IMR-90 (cell line): ENCODE results near the gene STX17. TPM values are rescaled to one million over a fixed set of nuclear protein-coding genes. Genes with fewer than 3 reads are reported as not detected.

ENCODE experiments used
- ATAC-seq: fragments of 200-7000 bp; cut with Tn5 transposase; 2 replicates; pipeline ENCODE4 v1.9.1; 2020; ENCODE audit warnings: low read depth, mild to moderate bottlenecking, moderate library complexity
- BruUV-seq: library from RNA; stranded (reverse); fragments of 400-500 nt; replicated peaks from 2 replicates; lab custom pipeline; 2021; lab: Mats Ljungman, UMichigan
- CTCF ChIA-PET: fragments of 300-600 bp; formaldehyde crosslinking; extraction: SDS; loops from one replicate; lab custom pipeline; 2021; ENCODE audit warnings: antibody characterized with exemption; lab: Yijun Ruan, JAX
- POLR2A ChIA-PET: fragments of 300-600 bp; sonication (Branson Sonifier 250); formaldehyde crosslinking; loops from one replicate; lab custom pipeline; 2022; ENCODE audit warnings: antibody characterized with exemption; ENCODE audit not compliant: unreplicated experiment; lab: Charles Lee
- DNase-seq: peaks from one replicate; pipeline ENCODE4 v3.0.0; 2013
- H2AFZ ChIP-seq: replicated peaks from 2 replicates; pipeline ENCODE3; 2013; ENCODE audit warnings: low read length, mild to moderate bottlenecking; ENCODE audit not compliant: poor library complexity
- H2AK5ac ChIP-seq: 2 replicates; pipeline ENCODE4 v1.6.1; 2013; ENCODE audit warnings: low read depth, low read length, inconsistent platforms
- H2AK9ac ChIP-seq: replicated peaks from 2 replicates; pipeline ENCODE3; 2013; ENCODE audit warnings: mild to moderate bottlenecking, low read depth, low read length, moderate library complexity; ENCODE audit not compliant: poor library complexity
- H2BK120ac ChIP-seq: 2 replicates; pipeline ENCODE4 v1.6.1; 2013; ENCODE audit warnings: low read depth, low read length, inconsistent platforms
- H2BK15ac ChIP-seq: 3 replicates; pipeline ENCODE4 v1.6.1; 2013; ENCODE audit warnings: low read depth, low read length, inconsistent platforms
- H2BK20ac ChIP-seq: 2 replicates; pipeline ENCODE4 v1.6.1; 2013; ENCODE audit warnings: low read depth, mild to moderate bottlenecking, inconsistent platforms, low read length, moderate library complexity
- H2BK5ac ChIP-seq: 2 replicates; pipeline ENCODE4 v1.6.1; 2013; ENCODE audit warnings: mild to moderate bottlenecking, low read depth, low read length, inconsistent platforms; ENCODE audit not compliant: poor library complexity, severe bottlenecking
- H3K14ac ChIP-seq: replicated peaks from 2 replicates; pipeline ENCODE4 v1.6.1; 2013; ENCODE audit warnings: low read depth, low read length, inconsistent platforms
- H3K18ac ChIP-seq: 2 replicates; pipeline ENCODE4 v1.6.1; 2013; ENCODE audit warnings: low read depth, low read length, control low read depth
- H3K23ac ChIP-seq: 2 replicates; pipeline ENCODE4 v1.6.1; 2013; ENCODE audit warnings: low read depth, low read length, inconsistent platforms
- H3K27ac ChIP-seq: 2 replicates; pipeline ENCODE4 v1.5.1; 2013; ENCODE audit warnings: mild to moderate bottlenecking, control low read depth, low read length; ENCODE audit not compliant: insufficient read depth
- H3K27me3 ChIP-seq: 2 replicates; pipeline ENCODE4 v1.6.1; 2013; ENCODE audit warnings: low read length; ENCODE audit not compliant: control insufficient read depth, insufficient read depth
- H3K36me3 ChIP-seq: 2 replicates; pipeline ENCODE4 v1.6.1; 2013; ENCODE audit warnings: low read length, mixed read lengths; ENCODE audit not compliant: control insufficient read depth, insufficient read depth
- H3K4ac ChIP-seq: 2 replicates; pipeline ENCODE4 v1.6.1; 2013; ENCODE audit warnings: low read depth, low read length, inconsistent platforms
- H3K4me1 ChIP-seq: 2 replicates; pipeline ENCODE4 v1.6.1; 2013; ENCODE audit warnings: low read length, mixed read lengths; ENCODE audit not compliant: control insufficient read depth, insufficient read depth
- H3K4me2 ChIP-seq: 2 replicates; pipeline ENCODE4 v1.6.1; 2013; ENCODE audit warnings: low read depth, mild to moderate bottlenecking, control low read depth, low read length, moderate library complexity
- H3K4me3 ChIP-seq: 2 replicates; pipeline ENCODE4 v1.5.1; 2013; ENCODE audit warnings: low read depth, mild to moderate bottlenecking, control low read depth, low read length, moderate library complexity; ENCODE audit not compliant: insufficient read depth
- H3K56ac ChIP-seq: 2 replicates; pipeline ENCODE4 v1.6.1; 2013; ENCODE audit warnings: low read length, inconsistent platforms; ENCODE audit not compliant: insufficient read depth; ENCODE audit errors: extremely low read depth
- H3K79me1 ChIP-seq, 2 experiments: 2 replicates each; pipeline ENCODE4 v1.6.1; 2013; ENCODE audit warnings: low read length in 2 of 2, inconsistent platforms in 1 of 2, low read depth in 1 of 2
- H3K9ac ChIP-seq: 2 replicates; pipeline ENCODE4 v1.6.1; 2013; ENCODE audit warnings: low read depth, low read length, control low read depth
- H3K9me1 ChIP-seq: 2 replicates; pipeline ENCODE4 v1.6.1; 2013; ENCODE audit warnings: low read length, inconsistent platforms; ENCODE audit not compliant: insufficient read depth
- H3K9me3 ChIP-seq: 2 replicates; pipeline ENCODE4 v1.6.1; 2013; ENCODE audit warnings: low read length; ENCODE audit not compliant: control insufficient read depth, insufficient read depth
- H4K20me1 ChIP-seq: 2 replicates; pipeline ENCODE4 v1.6.1; 2013; ENCODE audit warnings: low read length, inconsistent platforms; ENCODE audit not compliant: insufficient read depth
- H4K5ac ChIP-seq: 2 replicates; pipeline ENCODE4 v1.6.1; 2013; ENCODE audit warnings: mild to moderate bottlenecking, low read depth, low read length, control low read depth
- H4K8ac ChIP-seq, 2 experiments: 2 replicates each; pipeline ENCODE4 v1.6.1; 2013; ENCODE audit warnings: low read depth in 2 of 2, low read length in 2 of 2, control low read depth in 1 of 2, inconsistent platforms in 1 of 2
- H4K91ac ChIP-seq: 2 replicates; pipeline ENCODE4 v1.6.1; 2013; ENCODE audit warnings: low read depth, low read length, inconsistent platforms; ENCODE audit not compliant: insufficient read depth
- MAZ ChIP-seq: IDR thresholded peaks from 2 replicates; pipeline ENCODE4 v1.6.1; 2012; ENCODE audit warnings: low read depth, mild to moderate bottlenecking, low read length, improper control_type of control experiment, moderate library complexity, borderline replicate concordance
- MXI1 ChIP-seq: IDR thresholded peaks from 2 replicates; pipeline ENCODE4 v1.6.1; 2012; ENCODE audit warnings: low read depth, mild to moderate bottlenecking, low read length, moderate library complexity, borderline replicate concordance
- NFE2L2 ChIP-seq: fragments of 150-350 bp; IDR thresholded peaks from 2 replicates; pipeline ENCODE4 v1.6.1; 2016; ENCODE audit warnings: low read depth, mild to moderate bottlenecking, low read length
- RFX5 ChIP-seq: IDR thresholded peaks from 2 replicates; pipeline ENCODE4 v1.8.0; 2012; ENCODE audit warnings: low read depth, mild to moderate bottlenecking, low read length, moderate library complexity
- WGBS, 2 experiments: methylation state at CpG; one replicate each; pipeline versions ENCODE4 v1.1.5 to v1.1.7; 2013; ENCODE audit warnings: missing lambda C conversion rate in 2 of 2; ENCODE audit not compliant: insufficient read length in 1 of 2; ENCODE audit errors: extremely low coverage in 2 of 2; 5-methylcytosine and 5-hydroxymethylcytosine counted together
- dilution Hi-C: fragments of 300-500 bp; cut with HindIII; formaldehyde crosslinking; loops from one replicate; pipeline ENCODE4 v1.14.3; 2018; ENCODE audit warnings: low sequenced_read_pairs; ENCODE audit not compliant: unreplicated experiment
- in situ Hi-C: fragments of 300-500 bp; cut with MboI; formaldehyde crosslinking; loops from 3 replicates; pipeline ENCODE4 v1.14.3; 2019; ENCODE audit warnings: low sequenced_read_pairs, inconsistent platforms, mixed read lengths
- intact Hi-C: fragments of 100-400 bp; cut with micrococcal nuclease; formaldehyde crosslinking; loops from 2 replicates; pipeline ENCODE4 v1.10.0; 2022
- polyA plus RNA-seq, 3 experiments: library from polyadenylated mRNA; depleted of rRNA; stranded (reverse); fragments of >200 nt; gene quantifications; 2 replicates each; pipeline ENCODE4 v1.2.3, GENCODE V29; 2012; ENCODE audit warnings: low replicate concordance in 1 of 3
- total RNA-seq: library from RNA; depleted of rRNA; stranded (reverse); fragments of >200 nt; gene quantifications from 2 replicates; pipeline ENCODE4 v1.2.3, GENCODE V29; 2012
- TF ChIP-seq, protein P1 (sequence below): fragments of 150-350 bp; IDR thresholded peaks from 2 replicates; pipeline ENCODE4 v1.6.1; 2016; ENCODE audit warnings: low read depth, mild to moderate bottlenecking, low read length, moderate library complexity, borderline replicate concordance

The STX17 gene
- total and polyA plus RNA-seq, 2 of the 4 experiments (the other 2 are of a cell fraction), result 6.2 to 11.7 TPM

DNA sequence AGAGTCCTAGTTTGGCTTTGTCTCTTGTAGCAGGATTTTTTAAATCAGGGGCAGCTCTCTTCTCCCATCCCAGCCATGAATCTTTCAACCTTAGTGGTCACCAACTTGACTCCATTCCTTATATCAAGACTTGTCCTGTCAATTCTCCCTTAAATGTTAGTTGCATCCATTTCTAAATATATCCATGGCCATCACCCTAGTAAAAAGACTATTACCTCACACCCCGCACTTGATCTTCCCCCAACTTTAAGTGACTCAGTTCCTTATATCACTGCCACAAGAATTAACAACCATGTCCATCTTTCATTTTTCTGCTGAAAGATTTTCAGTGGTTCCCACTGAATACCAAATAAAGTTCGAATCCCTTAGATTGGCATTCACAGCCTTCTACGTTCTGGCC is 67.0 kb downstream of the STX17 start:
- H2AFZ ChIP-seq, result no peak overlapping the region
- H3K9me3 ChIP-seq, result no peaks in the 10 kb centered on the region
- WGBS, 2 experiments, result 100% methylated on average over 1 of the region's 3 CpGs; no CpG with 5 or more reads in 1 of the 2 experiments
- no TSS peak for BruUV-seq
- H4K20me1 ChIP-seq, result no peaks in the 10 kb centered on the region
- no peak overlapping the region for H3K4me2 ChIP-seq
- no peak overlapping the region for H4K5ac ChIP-seq
- no peaks in the 10 kb centered on the region for H3K79me1 ChIP-seq
- H2AK9ac ChIP-seq, result no peak overlapping the region
- ChIA-PET POLR2A (no interaction called here), CTCF (interaction anchor here (0.7 kb wide), 1 partner anchor 224 kb away, joined by 7 read pairs; no protein-coding TSS in a partner anchor)
- peaks cover 6% of the 10 kb centered on the region for H3K36me3 ChIP-seq
- no peak overlapping the region for H2BK120ac ChIP-seq
- no peak for ATAC-seq
- dilution Hi-C loops, result no loop called here
- H3K56ac ChIP-seq, result no peak overlapping the region
- H3K4me1 ChIP-seq, result no peaks in the 10 kb centered on the region
- in situ Hi-C loops, result no loop called here
- H4K8ac ChIP-seq, result no peak overlapping the region
- H2BK15ac ChIP-seq, result no peak overlapping the region
- no peaks in the 10 kb centered on the region for H3K9me1 ChIP-seq
- H2BK20ac ChIP-seq, result no peak overlapping the region
- H3K4ac ChIP-seq, result no peak overlapping the region
- H4K91ac ChIP-seq, result no peak overlapping the region
- H3K23ac ChIP-seq, result no peak overlapping the region
- no peak for DNase-seq
- no peaks in the 10 kb centered on the region for H3K27me3 ChIP-seq
- no peak overlapping the region for H2BK5ac ChIP-seq
- no peak overlapping the region for H3K27ac ChIP-seq
- H3K18ac ChIP-seq, result no peak overlapping the region
- H3K9ac ChIP-seq, result no peak overlapping the region
- H3K14ac ChIP-seq, result no peak overlapping the region
- intact Hi-C loops, result no loop called here
- H3K4me3 ChIP-seq, result no peak overlapping the region
- H2AK5ac ChIP-seq, result no peak overlapping the region
- no peak for TF ChIP-seq MAZ
- no peak for TF ChIP-seq RFX5
- no peak for TF ChIP-seq MXI1
- TF ChIP-seq, protein P1, sequence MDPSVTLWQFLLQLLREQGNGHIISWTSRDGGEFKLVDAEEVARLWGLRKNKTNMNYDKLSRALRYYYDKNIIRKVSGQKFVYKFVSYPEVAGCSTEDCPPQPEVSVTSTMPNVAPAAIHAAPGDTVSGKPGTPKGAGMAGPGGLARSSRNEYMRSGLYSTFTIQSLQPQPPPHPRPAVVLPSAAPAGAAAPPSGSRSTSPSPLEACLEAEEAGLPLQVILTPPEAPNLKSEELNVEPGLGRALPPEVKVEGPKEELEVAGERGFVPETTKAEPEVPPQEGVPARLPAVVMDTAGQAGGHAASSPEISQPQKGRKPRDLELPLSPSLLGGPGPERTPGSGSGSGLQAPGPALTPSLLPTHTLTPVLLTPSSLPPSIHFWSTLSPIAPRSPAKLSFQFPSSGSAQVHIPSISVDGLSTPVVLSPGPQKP, result no peak
- TF ChIP-seq NFE2L2, result no peak
